ENCODE measurements around the gene PSME1. TPM values are rescaled to one million over a fixed set of nuclear protein-coding genes. Genes with fewer than 3 reads are reported as not detected.
A peak's percentile ranks its signal among the peaks of the same experiment; 100 is the strongest.

The PSME1 gene
- total and polyA plus RNA-seq, 10 of the 15 experiments (the other 5 are each of a cell fraction or from before 2014, with no cell fraction given), result 250 to 1,378 (median 412) TPM

DNA sequence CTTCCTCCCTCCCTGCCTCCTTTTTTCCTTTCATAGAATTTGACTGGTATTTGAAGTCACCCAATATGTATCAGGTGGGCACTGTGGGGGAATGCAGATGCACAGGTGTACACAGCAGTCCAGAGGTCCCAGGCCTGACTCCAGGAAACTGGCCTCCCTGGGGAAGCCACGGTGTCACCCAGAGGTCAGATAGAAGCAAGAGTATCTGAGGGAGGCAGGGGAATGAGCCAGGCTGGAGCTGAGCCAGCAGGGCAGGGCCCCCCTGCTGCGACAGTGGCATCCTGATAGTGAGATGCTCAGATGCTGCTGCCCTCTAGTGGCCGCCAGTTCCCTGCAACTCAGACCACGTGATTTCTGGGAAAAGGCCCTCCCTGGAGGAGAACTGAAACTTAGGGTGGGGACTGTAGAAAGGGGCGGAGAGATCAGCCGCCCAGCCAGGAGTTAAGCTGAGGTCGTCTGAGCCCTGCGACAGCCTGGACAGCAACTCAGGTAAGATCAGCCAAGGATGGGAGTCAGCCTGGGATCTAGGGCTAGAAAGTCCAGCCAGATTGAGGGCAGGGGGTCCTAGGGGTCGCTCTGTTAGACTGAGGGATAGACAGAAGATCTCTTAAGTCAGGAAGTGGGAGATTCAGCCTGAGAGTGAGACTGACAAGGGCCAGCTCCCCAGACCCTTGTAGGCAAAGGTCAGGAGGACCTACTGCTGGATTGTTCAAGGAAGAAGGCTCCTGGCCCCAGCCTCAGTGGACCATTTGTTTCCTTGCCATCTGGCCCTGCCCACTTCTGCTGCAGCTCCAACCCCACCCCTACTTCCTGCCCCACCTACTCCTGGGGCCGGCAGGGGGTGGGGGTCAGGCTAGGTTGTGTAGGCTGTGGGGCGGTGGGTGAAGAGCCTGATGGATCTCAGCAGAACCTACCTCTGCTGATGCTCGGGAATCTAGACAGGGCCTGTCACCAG lies 25.1 kb downstream of the PSME1 start, which contains the start of gene IRF9 (continued):
- TF ChIP-seq TBL1XR1 (IDR thresholded peaks at IDR 0.05; ENCODE audit: low read depth, low read length), result peak; percentile 69; the same call in 1 of the 2 replicates
- no peak for TF ChIP-seq KAT2A (conservative IDR thresholded peaks at IDR 0.05; ENCODE audit: control insufficient read depth, low read depth, low read length)
- TF ChIP-seq IRF4 (IDR thresholded peaks at IDR 0.05; ENCODE audit: low read depth, low read length), result peak; percentile 59
- TF ChIP-seq E4F1 (IDR thresholded peaks at IDR 0.05; ENCODE audit: borderline replicate concordance, partially characterized antibody), result no peak
- TF ChIP-seq E2F4 (IDR thresholded peaks at IDR 0.05; ENCODE audit: low read depth, low read length), result no peak
- TF ChIP-seq ATF3 (IDR thresholded peaks at IDR 0.05; ENCODE audit: borderline replicate concordance, extremely low read depth, low read depth, low read length), result peak; percentile 92
- TF ChIP-seq, protein P1, sequence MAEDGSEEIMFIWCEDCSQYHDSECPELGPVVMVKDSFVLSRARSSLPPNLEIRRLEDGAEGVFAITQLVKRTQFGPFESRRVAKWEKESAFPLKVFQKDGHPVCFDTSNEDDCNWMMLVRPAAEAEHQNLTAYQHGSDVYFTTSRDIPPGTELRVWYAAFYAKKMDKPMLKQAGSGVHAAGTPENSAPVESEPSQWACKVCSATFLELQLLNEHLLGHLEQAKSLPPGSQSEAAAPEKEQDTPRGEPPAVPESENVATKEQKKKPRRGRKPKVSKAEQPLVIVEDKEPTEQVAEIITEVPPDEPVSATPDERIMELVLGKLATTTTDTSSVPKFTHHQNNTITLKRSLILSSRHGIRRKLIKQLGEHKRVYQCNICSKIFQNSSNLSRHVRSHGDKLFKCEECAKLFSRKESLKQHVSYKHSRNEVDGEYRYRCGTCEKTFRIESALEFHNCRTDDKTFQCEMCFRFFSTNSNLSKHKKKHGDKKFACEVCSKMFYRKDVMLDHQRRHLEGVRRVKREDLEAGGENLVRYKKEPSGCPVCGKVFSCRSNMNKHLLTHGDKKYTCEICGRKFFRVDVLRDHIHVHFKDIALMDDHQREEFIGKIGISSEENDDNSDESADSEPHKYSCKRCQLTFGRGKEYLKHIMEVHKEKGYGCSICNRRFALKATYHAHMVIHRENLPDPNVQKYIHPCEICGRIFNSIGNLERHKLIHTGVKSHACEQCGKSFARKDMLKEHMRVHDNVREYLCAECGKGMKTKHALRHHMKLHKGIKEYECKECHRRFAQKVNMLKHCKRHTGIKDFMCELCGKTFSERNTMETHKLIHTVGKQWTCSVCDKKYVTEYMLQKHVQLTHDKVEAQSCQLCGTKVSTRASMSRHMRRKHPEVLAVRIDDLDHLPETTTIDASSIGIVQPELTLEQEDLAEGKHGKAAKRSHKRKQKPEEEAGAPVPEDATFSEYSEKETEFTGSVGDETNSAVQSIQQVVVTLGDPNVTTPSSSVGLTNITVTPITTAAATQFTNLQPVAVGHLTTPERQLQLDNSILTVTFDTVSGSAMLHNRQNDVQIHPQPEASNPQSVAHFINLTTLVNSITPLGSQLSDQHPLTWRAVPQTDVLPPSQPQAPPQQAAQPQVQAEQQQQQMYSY (CRISPR knock-in tag; IDR thresholded peaks at IDR 0.05), result peak; percentile 55; the same call in 1 of the 2 replicates
- 0 out of 4 replicates have a peak, but pooled peaks of 1 of the 2 experiments have one; percentile 48 for TF ChIP-seq SRF (IDR thresholded peaks at IDR 0.05; ENCODE audit: low read depth in 2 of 2, low read length in 2 of 2)
- peak; percentile 76; the same call in 1 of the 2 replicates for TF ChIP-seq BACH1 (IDR thresholded peaks at IDR 0.05; ENCODE audit: borderline replicate concordance)
- TF ChIP-seq SMARCA5 (IDR thresholded peaks at IDR 0.05), result peak; percentile 90
- TF ChIP-seq ZNF384 (IDR thresholded peaks at IDR 0.05; ENCODE audit: borderline replicate concordance, low read depth, low read length), result no peak
- TF ChIP-seq, protein P2, sequence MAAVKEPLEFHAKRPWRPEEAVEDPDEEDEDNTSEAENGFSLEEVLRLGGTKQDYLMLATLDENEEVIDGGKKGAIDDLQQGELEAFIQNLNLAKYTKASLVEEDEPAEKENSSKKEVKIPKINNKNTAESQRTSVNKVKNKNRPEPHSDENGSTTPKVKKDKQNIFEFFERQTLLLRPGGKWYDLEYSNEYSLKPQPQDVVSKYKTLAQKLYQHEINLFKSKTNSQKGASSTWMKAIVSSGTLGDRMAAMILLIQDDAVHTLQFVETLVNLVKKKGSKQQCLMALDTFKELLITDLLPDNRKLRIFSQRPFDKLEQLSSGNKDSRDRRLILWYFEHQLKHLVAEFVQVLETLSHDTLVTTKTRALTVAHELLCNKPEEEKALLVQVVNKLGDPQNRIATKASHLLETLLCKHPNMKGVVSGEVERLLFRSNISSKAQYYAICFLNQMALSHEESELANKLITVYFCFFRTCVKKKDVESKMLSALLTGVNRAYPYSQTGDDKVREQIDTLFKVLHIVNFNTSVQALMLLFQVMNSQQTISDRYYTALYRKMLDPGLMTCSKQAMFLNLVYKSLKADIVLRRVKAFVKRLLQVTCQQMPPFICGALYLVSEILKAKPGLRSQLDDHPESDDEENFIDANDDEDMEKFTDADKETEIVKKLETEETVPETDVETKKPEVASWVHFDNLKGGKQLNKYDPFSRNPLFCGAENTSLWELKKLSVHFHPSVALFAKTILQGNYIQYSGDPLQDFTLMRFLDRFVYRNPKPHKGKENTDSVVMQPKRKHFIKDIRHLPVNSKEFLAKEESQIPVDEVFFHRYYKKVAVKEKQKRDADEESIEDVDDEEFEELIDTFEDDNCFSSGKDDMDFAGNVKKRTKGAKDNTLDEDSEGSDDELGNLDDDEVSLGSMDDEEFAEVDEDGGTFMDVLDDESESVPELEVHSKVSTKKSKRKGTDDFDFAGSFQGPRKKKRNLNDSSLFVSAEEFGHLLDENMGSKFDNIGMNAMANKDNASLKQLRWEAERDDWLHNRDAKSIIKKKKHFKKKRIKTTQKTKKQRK (IDR thresholded peaks at IDR 0.05; ENCODE audit: low read depth, low read length), result 0 out of 2 replicates have a peak, but pooled peaks have one; percentile 16
- TF ChIP-seq CBX5 (IDR thresholded peaks at IDR 0.05; ENCODE audit: low read depth), result no peak
- TF ChIP-seq LARP7 (IDR thresholded peaks at IDR 0.05), result peak; percentile 68
- TF ChIP-seq NFXL1 (IDR thresholded peaks at IDR 0.05; ENCODE audit: borderline replicate concordance), result no peak
- no peak; the same call in none of the 2 replicates for TF ChIP-seq CHD1 (IDR thresholded peaks at IDR 0.05; ENCODE audit: low read depth, low read length)
